ENCODE results near the gene ZSCAN5A. TPM values are rescaled to one million over a fixed set of nuclear protein-coding genes. Genes with fewer than 3 reads are reported as not detected.

Gene ZSCAN5A
- total RNA-seq, 3 donors from 2014 or later (not counting 1 experiment from before 2014, with no cell fraction given): 6.7 to 10.2 (median 7.9) TPM

DNA sequence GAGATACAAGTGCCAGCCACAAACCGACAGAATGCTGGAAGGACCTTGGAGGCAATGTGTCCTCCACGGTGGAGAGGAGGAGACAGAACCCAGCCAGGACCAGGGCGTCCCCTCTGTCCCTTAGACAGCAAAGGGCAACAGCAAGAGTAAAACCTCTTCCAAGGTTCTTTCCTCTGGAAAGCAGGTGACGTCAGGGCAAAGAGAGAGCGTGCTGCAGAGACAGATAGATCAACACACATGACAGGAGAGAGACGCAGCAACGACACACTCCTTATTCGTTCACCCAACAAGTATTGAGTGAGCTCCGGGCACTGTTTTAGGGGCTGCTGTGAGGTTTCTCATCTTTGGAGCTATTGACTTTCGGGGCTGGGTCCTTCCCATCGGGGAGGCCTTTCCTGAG is 140.1 kb downstream of the ZSCAN5A start:
- H3K27ac ChIP-seq (ENCODE audit: low read length): no peak overlapping the region
- intact Hi-C loops (cut with micrococcal nuclease): loop anchor here (10.0 kb wide), 1 partner anchor 70 kb away; no protein-coding TSS in a partner anchor
- no peaks in the 10 kb centered on the region for H3K36me3 ChIP-seq (ENCODE audit: control insufficient read depth, insufficient read depth, low read length)
- no peak overlapping the region for H3K4me3 ChIP-seq (ENCODE audit: low read length)
- 77% methylated on average over 11 of the region's 11 CpGs for WGBS (ENCODE audit: insufficient coverage)
- ATAC-seq (no peak), DNase-seq (no peak)
- H3K4me3 Mint-ChIP-seq: no peak overlapping the region
- no peak overlapping the region for H3K27ac Mint-ChIP-seq
- H3K36me3 Mint-ChIP-seq: no peaks in the 10 kb centered on the region
- H3K27me3 ChIP-seq (ENCODE audit: control insufficient read depth, insufficient read depth, low read length): no peaks in the 10 kb centered on the region
- TF ChIP-seq, protein P1, sequence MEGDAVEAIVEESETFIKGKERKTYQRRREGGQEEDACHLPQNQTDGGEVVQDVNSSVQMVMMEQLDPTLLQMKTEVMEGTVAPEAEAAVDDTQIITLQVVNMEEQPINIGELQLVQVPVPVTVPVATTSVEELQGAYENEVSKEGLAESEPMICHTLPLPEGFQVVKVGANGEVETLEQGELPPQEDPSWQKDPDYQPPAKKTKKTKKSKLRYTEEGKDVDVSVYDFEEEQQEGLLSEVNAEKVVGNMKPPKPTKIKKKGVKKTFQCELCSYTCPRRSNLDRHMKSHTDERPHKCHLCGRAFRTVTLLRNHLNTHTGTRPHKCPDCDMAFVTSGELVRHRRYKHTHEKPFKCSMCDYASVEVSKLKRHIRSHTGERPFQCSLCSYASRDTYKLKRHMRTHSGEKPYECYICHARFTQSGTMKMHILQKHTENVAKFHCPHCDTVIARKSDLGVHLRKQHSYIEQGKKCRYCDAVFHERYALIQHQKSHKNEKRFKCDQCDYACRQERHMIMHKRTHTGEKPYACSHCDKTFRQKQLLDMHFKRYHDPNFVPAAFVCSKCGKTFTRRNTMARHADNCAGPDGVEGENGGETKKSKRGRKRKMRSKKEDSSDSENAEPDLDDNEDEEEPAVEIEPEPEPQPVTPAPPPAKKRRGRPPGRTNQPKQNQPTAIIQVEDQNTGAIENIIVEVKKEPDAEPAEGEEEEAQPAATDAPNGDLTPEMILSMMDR (IDR thresholded peaks at IDR 0.05): no peak
- peaks cover 0 to 6% of the 10 kb centered on the region in 2 donors for H3K4me1 Mint-ChIP-seq
- peaks cover 4 to 6% of the 10 kb centered on the region in 2 donors for H3K27me3 Mint-ChIP-seq (ENCODE audit: low read depth in 2 of 2)
- H3K4me1 ChIP-seq (ENCODE audit: control insufficient read depth, insufficient read depth, low read length): peaks cover 5% of the 10 kb centered on the region
- H3K9me3 Mint-ChIP-seq: no peaks in the 10 kb centered on the region
- no peaks in the 10 kb centered on the region for H3K9me3 ChIP-seq (ENCODE audit: control insufficient read depth, insufficient read depth, low read length)

DNA sequence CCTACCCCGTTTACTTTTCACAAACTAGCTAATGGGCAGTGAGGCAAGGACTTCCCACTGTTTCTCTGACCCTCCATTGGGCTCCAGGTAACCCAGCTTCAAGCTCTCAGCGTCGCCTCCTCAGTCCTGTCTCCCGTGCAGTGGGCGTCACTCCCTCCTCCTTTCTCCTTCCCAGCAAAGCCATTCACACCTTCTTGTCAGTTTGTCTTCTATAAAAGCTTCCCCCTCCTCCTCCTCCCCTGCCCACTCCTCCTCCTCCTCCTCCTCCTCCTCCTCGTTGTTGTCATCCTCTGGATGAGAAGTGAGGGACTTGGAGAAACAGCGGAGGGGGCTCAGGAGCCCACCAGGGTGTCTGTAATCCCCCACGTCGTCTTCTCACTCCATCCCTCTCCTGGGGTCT is 140.6 kb downstream of the ZSCAN5A start:
- no peaks in the 10 kb centered on the region for H3K36me3 Mint-ChIP-seq
- Histone ChIP-seq H3K27me3 (ENCODE audit: control insufficient read depth, insufficient read depth, low read length) (no peaks in the 10 kb centered on the region), H3K27ac (ENCODE audit: low read length) (no peak overlapping the region), H3K4me3 (ENCODE audit: low read length) (no peak overlapping the region), H3K9me3 (ENCODE audit: control insufficient read depth, insufficient read depth, low read length) (no peaks in the 10 kb centered on the region), H3K4me1 (ENCODE audit: control insufficient read depth, insufficient read depth, low read length) (peaks cover 5% of the 10 kb centered on the region), H3K36me3 (ENCODE audit: control insufficient read depth, insufficient read depth, low read length) (no peaks in the 10 kb centered on the region)
- H3K27ac Mint-ChIP-seq: no peak overlapping the region
- peaks cover 4 to 6% of the 10 kb centered on the region in 2 donors for H3K27me3 Mint-ChIP-seq (ENCODE audit: low read depth in 2 of 2)
- peaks cover 0 to 6% of the 10 kb centered on the region in 2 donors for H3K4me1 Mint-ChIP-seq
- TF ChIP-seq, protein P1 (IDR thresholded peaks at IDR 0.05): no peak
- no peak overlapping the region for H3K4me3 Mint-ChIP-seq
- intact Hi-C loops (cut with micrococcal nuclease): loop anchor here (10.0 kb wide), 1 partner anchor 69 kb away; no protein-coding TSS in a partner anchor
- 79% methylated on average over 5 of the region's 9 CpGs for WGBS (ENCODE audit: insufficient coverage)
- no peaks in the 10 kb centered on the region for H3K9me3 Mint-ChIP-seq
- no peak for ATAC-seq
- no peak for DNase-seq

Other genes with a start within 250 kb of the ZSCAN5A start
- 10 to 100 TPM; 23.9 to 42.0 (median 36.9) TPM for gene ZNF787, start 193.5 kb downstream of the ZSCAN5A start, total RNA-seq
- 10 to 100 TPM; 14.5 to 21.9 (median 16.7) TPM for gene ZNF444, start 173.6 kb downstream of the ZSCAN5A start, total RNA-seq
- gene GALP, start 138.8 kb downstream of the ZSCAN5A start, total RNA-seq: not detected
- gene ZSCAN5B, start 117.1 kb downstream of the ZSCAN5A start, total RNA-seq: not detected
- not detected for gene ZSCAN5C, start 112.6 kb downstream of the ZSCAN5A start, total RNA-seq
- 1 to 10 TPM; 1.5 to 3.1 (median 2.6) TPM for gene EDDM13, start 42.1 kb downstream of the ZSCAN5A start, total RNA-seq
- gene ZNF582, start 78.7 kb upstream of the ZSCAN5A start, total RNA-seq: 1 to 10 TPM; 1.3 to 3.3 (median 2.8) TPM
- gene ZNF583, start 89.5 kb upstream of the ZSCAN5A start, total RNA-seq: 1 to 10 TPM; 2.7 to 5.1 (median 3.3) TPM
- 1 to 10 TPM in 1 of 3 donors, under 1 TPM in 2; 0.41 to 1.6 (median 0.63) TPM for gene ZNF667, start 162.5 kb upstream of the ZSCAN5A start, total RNA-seq
- gene ZNF471, start 193.0 kb upstream of the ZSCAN5A start, total RNA-seq: 1 to 10 TPM in 1 of 3 donors, under 1 TPM in 2; 0.33 to 1.0 (median 0.48) TPM
- gene ZFP28, start 224.1 kb upstream of the ZSCAN5A start, total RNA-seq: 1 to 10 TPM; 2.5 to 5.0 (median 4.2) TPM